Neuronal stem cell (in vitro differentiated cells): Measurements from ENCODE around the gene CYB561D1.

Source experiments
- DNase-seq: peaks from one replicate; pipeline ENCODE4 v3.0.0-alpha.2; 2013; ENCODE audit warnings: low spot score
- H2AFZ ChIP-seq: one replicate; pipeline ENCODE4 v1.6.1; 2013; ENCODE audit warnings: mild to moderate bottlenecking, low read length, inconsistent platforms
- H2AK5ac ChIP-seq: 2 replicates; pipeline ENCODE4 v1.6.1; 2013; ENCODE audit warnings: low read depth, mild to moderate bottlenecking, inconsistent platforms, low read length, moderate library complexity, mixed read lengths
- H2BK120ac ChIP-seq: 2 replicates; pipeline ENCODE4 v1.6.1; 2013; ENCODE audit warnings: low read depth, mild to moderate bottlenecking, inconsistent platforms, low read length, moderate library complexity, mixed read lengths
- H2BK12ac ChIP-seq: one replicate; pipeline ENCODE4 v1.6.1; 2013; ENCODE audit warnings: low read length, inconsistent platforms
- H2BK15ac ChIP-seq: 2 replicates; pipeline ENCODE4 v1.6.1; 2013; ENCODE audit warnings: mild to moderate bottlenecking, low read length, inconsistent platforms, mixed read lengths
- H2BK5ac ChIP-seq: one replicate; pipeline ENCODE4 v1.6.1; 2013; ENCODE audit warnings: inconsistent platforms, mild to moderate bottlenecking, low read length, moderate library complexity
- H3K14ac ChIP-seq: one replicate; pipeline ENCODE4 v1.6.1; 2013; ENCODE audit warnings: low read length, inconsistent platforms
- H3K18ac ChIP-seq: 2 replicates; pipeline ENCODE4 v1.6.1; 2013; ENCODE audit warnings: low read length, inconsistent platforms
- H3K23ac ChIP-seq: 2 replicates; pipeline ENCODE4 v1.6.1; 2013; ENCODE audit warnings: low read depth, mild to moderate bottlenecking, mixed read lengths, low read length, inconsistent platforms; ENCODE audit not compliant: poor library complexity
- H3K27ac ChIP-seq: replicated peaks from 3 replicates; pipeline ENCODE4 v1.5.1; 2013; ENCODE audit warnings: low read length, inconsistent platforms
- H3K27me3 ChIP-seq, 3 experiments: 2 replicates each; pipeline ENCODE4 v1.6.1; 2013; ENCODE audit warnings: low read length in 3 of 3, mild to moderate bottlenecking in 2 of 3, inconsistent platforms in 1 of 3, low read depth in 1 of 3, mixed read lengths in 1 of 3, moderate library complexity in 1 of 3; ENCODE audit not compliant: control insufficient read depth in 3 of 3, insufficient read depth in 3 of 3
- H3K36me3 ChIP-seq, 2 donors: replicated peaks in 1 of 2; 2 replicates each; pipeline ENCODE4 v1.6.1; 2013; ENCODE audit warnings: low read length in 2 of 2; ENCODE audit not compliant: control insufficient read depth in 2 of 2, insufficient read depth in 2 of 2
- H3K4ac ChIP-seq: 2 replicates; pipeline ENCODE4 v1.6.1; 2013; ENCODE audit warnings: inconsistent platforms, mild to moderate bottlenecking, low read length, moderate library complexity
- H3K4me1 ChIP-seq, 2 donors: 1 replicate in 1 of 2; 2 replicates in 1 of 2; pipeline ENCODE4 v1.6.1; 2013; ENCODE audit warnings: low read length in 2 of 2, low read depth in 1 of 2; ENCODE audit not compliant: control insufficient read depth in 2 of 2, insufficient read depth in 1 of 2
- H3K4me2 ChIP-seq: one replicate; pipeline ENCODE4 v1.6.1; 2013; ENCODE audit warnings: mild to moderate bottlenecking, low read length, inconsistent platforms; ENCODE audit not compliant: insufficient read depth, poor library complexity, severe bottlenecking
- H3K4me3 ChIP-seq, 2 donors: 2 replicates each; pipeline ENCODE4 v1.5.1; 2013; ENCODE audit warnings: low read length in 2 of 2, mild to moderate bottlenecking in 2 of 2, inconsistent platforms in 1 of 2, moderate library complexity in 1 of 2
- H3K79me1 ChIP-seq: one replicate; pipeline ENCODE4 v1.6.1; 2013; ENCODE audit warnings: low read depth, mild to moderate bottlenecking, inconsistent platforms, low read length, moderate library complexity
- H3K9ac ChIP-seq: one replicate; pipeline ENCODE4 v1.6.1; 2013; ENCODE audit warnings: mild to moderate bottlenecking, low read depth, low read length, inconsistent platforms; ENCODE audit not compliant: poor library complexity
- H3K9me3 ChIP-seq, 2 donors: replicated peaks in 1 of 2; 2 replicates each; pipeline versions ENCODE3 to v1.6.1; 2013; ENCODE audit warnings: low read length in 2 of 2, mild to moderate bottlenecking in 2 of 2, inconsistent platforms in 1 of 2, low read depth in 1 of 2, mixed read lengths in 1 of 2, moderate library complexity in 1 of 2; ENCODE audit not compliant: control insufficient read depth in 2 of 2, insufficient read depth in 1 of 2
- H4K8ac ChIP-seq: one replicate; pipeline ENCODE4 v1.6.1; 2013; ENCODE audit warnings: low read depth, mild to moderate bottlenecking, inconsistent platforms, low read length, moderate library complexity
- H4K91ac ChIP-seq: one replicate; pipeline ENCODE4 v1.6.1; 2013; ENCODE audit warnings: low read length, low read depth, mild to moderate bottlenecking, inconsistent platforms; ENCODE audit not compliant: poor library complexity
- WGBS, 2 donors: extraction: QIAGEN DNeasy Blood & Tissue Kit; methylation state at CpG; one replicate each; pipeline ENCODE4 v1.1.7; 2013; ENCODE audit warnings: missing lambda C conversion rate in 2 of 2, mixed read lengths in 1 of 2; ENCODE audit not compliant: insufficient read length in 2 of 2, insufficient replicate concordance in 1 of 2; ENCODE audit errors: extremely low coverage in 2 of 2; 5-methylcytosine and 5-hydroxymethylcytosine counted together

Gene CYB561D1

DNA sequence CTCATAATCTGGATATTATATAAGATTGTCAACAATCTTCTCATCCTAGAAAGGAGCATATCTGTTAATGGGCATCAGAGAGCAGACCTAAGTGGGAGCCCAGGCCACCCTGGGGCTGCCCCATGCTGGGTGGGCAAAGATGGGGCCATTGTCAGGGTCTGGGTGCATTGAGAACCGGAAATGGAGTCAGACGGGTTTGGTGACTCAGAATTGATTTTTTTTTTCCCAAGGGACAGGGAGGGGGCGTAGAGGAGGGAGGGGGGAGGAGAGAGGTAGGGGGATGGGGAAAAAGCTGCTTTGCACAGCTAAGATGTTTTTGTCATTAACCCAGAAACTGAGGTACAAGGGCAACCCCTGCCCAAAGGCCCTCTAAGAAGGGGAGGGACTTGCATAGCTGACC, 8.9 kb upstream of the CYB561D1 start:
- H3K4me2 ChIP-seq, result peak overlapping the region; percentile 97
- H3K27me3 ChIP-seq, result peaks cover 0 to 24% (median 6%) of the 10 kb centered on the region in 3 experiments
- no peak overlapping the region for H3K4ac ChIP-seq
- H3K36me3 ChIP-seq, result peaks cover 7 to 39% of the 10 kb centered on the region in 2 donors
- no peak for DNase-seq
- H2AK5ac ChIP-seq, result no peak overlapping the region
- H2BK12ac ChIP-seq, result no peak overlapping the region
- H4K91ac ChIP-seq, result no peak overlapping the region
- peaks cover 2% of the 10 kb centered on the region for H3K79me1 ChIP-seq
- peak overlapping the region in 1 of 2 donors; percentile 98 for H3K4me3 ChIP-seq
- no peak overlapping the region for H3K27ac ChIP-seq
- H2BK120ac ChIP-seq, result no peak overlapping the region
- no peak overlapping the region for H2BK15ac ChIP-seq
- no peak overlapping the region for H4K8ac ChIP-seq
- WGBS, 2 donors, result no CpG with 5 or more reads among the region's 3 CpGs
- peak overlapping the region; percentile 100 for H2AFZ ChIP-seq
- no peak overlapping the region for H3K18ac ChIP-seq
- no peak overlapping the region for H3K14ac ChIP-seq
- H3K4me1 ChIP-seq, result peaks cover 10 to 12% of the 10 kb centered on the region in 2 donors
- no peak overlapping the region for H3K23ac ChIP-seq
- peak overlapping the region; percentile 77 for H2BK5ac ChIP-seq
- H3K9ac ChIP-seq, result no peak overlapping the region
- H3K9me3 ChIP-seq, result no peaks in the 10 kb centered on the region

GRCh38 chr1:109487261-109487660, 6.6 kb upstream of the CYB561D1 start:
- Histone ChIP-seq H4K91ac (no peak overlapping the region), H3K27ac (no peak overlapping the region), H3K4me3 (no peak overlapping the region), H2BK15ac (no peak overlapping the region), H3K9me3 (no peaks in the 10 kb centered on the region), H3K36me3 (peaks cover 17 to 60% of the 10 kb centered on the region in 2 donors), H2AK5ac (no peak overlapping the region), H3K79me1 (peaks cover 2% of the 10 kb centered on the region), H2BK12ac (no peak overlapping the region), H2AFZ (no peak overlapping the region), H2BK5ac (no peak overlapping the region), H3K4me2 (no peak overlapping the region), H3K9ac (no peak overlapping the region), H3K4me1 (peaks cover 10 to 12% of the 10 kb centered on the region in 2 donors), H2BK120ac (no peak overlapping the region), H3K18ac (no peak overlapping the region), H4K8ac (no peak overlapping the region), H3K4ac (no peak overlapping the region), H3K14ac (no peak overlapping the region), H3K23ac (no peak overlapping the region), H3K27me3 (peaks cover 0 to 4% (median 3%) of the 10 kb centered on the region in 3 experiments)
- no peak for DNase-seq
- WGBS, 2 donors, result no CpG with 5 or more reads among the region's 5 CpGs

DNA sequence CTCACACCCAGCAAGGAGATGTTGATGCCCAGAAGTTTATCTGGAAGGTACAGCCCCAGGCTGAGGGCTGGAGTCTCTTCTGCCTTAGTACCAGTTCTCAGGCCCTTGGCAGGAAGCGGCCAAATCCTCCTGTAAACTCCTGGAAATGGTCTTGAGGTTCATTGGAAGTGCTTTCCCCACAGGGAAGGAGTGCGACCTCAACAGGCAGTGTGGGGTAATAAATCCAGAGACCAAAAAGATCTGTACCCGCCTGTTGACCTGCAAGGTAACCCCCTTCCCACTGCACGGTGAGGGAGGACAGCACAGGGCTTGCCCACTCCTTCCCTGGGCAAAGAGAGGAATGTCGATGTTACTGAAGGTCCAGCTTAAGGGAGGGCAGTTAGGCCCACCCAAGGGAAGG, 5.7 kb upstream of the CYB561D1 start:
- Histone ChIP-seq H2BK120ac (no peak overlapping the region), H3K27ac (no peak overlapping the region), H3K4me1 (peaks cover 6 to 8% of the 10 kb centered on the region in 2 donors), H3K27me3 (no peaks in the 10 kb centered on the region), H3K18ac (no peak overlapping the region), H2AFZ (no peak overlapping the region), H3K36me3 (peaks cover 17 to 61% of the 10 kb centered on the region in 2 donors), H3K4me3 (no peak overlapping the region), H3K79me1 (peaks cover 2% of the 10 kb centered on the region), H2BK12ac (no peak overlapping the region), H3K14ac (no peak overlapping the region), H3K9ac (no peak overlapping the region), H3K23ac (no peak overlapping the region), H4K91ac (no peak overlapping the region), H4K8ac (no peak overlapping the region), H3K4ac (no peak overlapping the region), H3K9me3 (no peaks in the 10 kb centered on the region), H2AK5ac (no peak overlapping the region), H3K4me2 (no peak overlapping the region), H2BK15ac (no peak overlapping the region), H2BK5ac (no peak overlapping the region)
- DNase-seq, result no peak
- no CpG with 5 or more reads among the region's 5 CpGs for WGBS, 2 donors

GRCh38 chr1:109488696-109489095, 5.2 kb upstream of the CYB561D1 start:
- no peak overlapping the region for H3K18ac ChIP-seq
- H3K9ac ChIP-seq, result no peak overlapping the region
- no peaks in the 10 kb centered on the region for H3K9me3 ChIP-seq
- H3K4me3 ChIP-seq, result no peak overlapping the region
- H3K27me3 ChIP-seq, result no peaks in the 10 kb centered on the region
- H3K4me2 ChIP-seq, result no peak overlapping the region
- H2BK120ac ChIP-seq, result no peak overlapping the region
- no peak overlapping the region for H3K27ac ChIP-seq
- H2BK12ac ChIP-seq, result no peak overlapping the region
- DNase-seq, result no peak
- WGBS, 2 donors, result no CpG with 5 or more reads among the region's 12 CpGs
- peak overlapping the region; percentile 25 for H2BK5ac ChIP-seq
- H3K4me1 ChIP-seq, result peaks cover 6 to 11% of the 10 kb centered on the region in 2 donors
- peaks cover 2% of the 10 kb centered on the region for H3K79me1 ChIP-seq
- no peak overlapping the region for H2AK5ac ChIP-seq
- H3K23ac ChIP-seq, result no peak overlapping the region
- no peak overlapping the region for H2BK15ac ChIP-seq
- no peak overlapping the region for H4K91ac ChIP-seq
- no peak overlapping the region for H3K14ac ChIP-seq
- peaks cover 17 to 61% of the 10 kb centered on the region in 2 donors for H3K36me3 ChIP-seq
- no peak overlapping the region for H2AFZ ChIP-seq
- no peak overlapping the region for H4K8ac ChIP-seq
- H3K4ac ChIP-seq, result no peak overlapping the region
